Trophoblast cell (in vitro differentiated cells and primary cell): Measurements from ENCODE around the gene ADCY5.
A peak's percentile ranks its signal among the peaks of the same experiment; 100 is the strongest.

Experiments used
- DNase-seq, 2 donors: peaks; one replicate each; pipeline ENCODE4 v3.0.0-alpha.2; 2016
- H2AFZ ChIP-seq: 2 replicates; pipeline ENCODE4 v1.6.1; 2013; ENCODE audit warnings: low read length, moderate library complexity, mild to moderate bottlenecking; ENCODE audit not compliant: insufficient read depth, poor library complexity
- H2AK5ac ChIP-seq: 2 replicates; pipeline ENCODE4 v1.6.1; 2013; ENCODE audit warnings: mild to moderate bottlenecking, low read length
- H2BK120ac ChIP-seq: 2 replicates; pipeline ENCODE4 v1.6.1; 2013; ENCODE audit warnings: low read length, mild to moderate bottlenecking, moderate library complexity; ENCODE audit not compliant: insufficient read depth, poor library complexity
- H2BK12ac ChIP-seq: 2 replicates; pipeline ENCODE4 v1.6.1; 2013; ENCODE audit warnings: mild to moderate bottlenecking, low read length, moderate library complexity
- H2BK5ac ChIP-seq: 2 replicates; pipeline ENCODE4 v1.6.1; 2013; ENCODE audit warnings: low read length, low read depth, moderate library complexity, mild to moderate bottlenecking; ENCODE audit not compliant: poor library complexity
- H3K14ac ChIP-seq: 2 replicates; pipeline ENCODE4 v1.6.1; 2013; ENCODE audit warnings: mild to moderate bottlenecking, low read length
- H3K18ac ChIP-seq: 2 replicates; pipeline ENCODE4 v1.6.1; 2013; ENCODE audit warnings: mild to moderate bottlenecking, low read length
- H3K23ac ChIP-seq: 2 replicates; pipeline ENCODE4 v1.6.1; 2013; ENCODE audit warnings: low read length
- H3K27ac ChIP-seq: 2 replicates; pipeline ENCODE4 v1.5.1; 2013; ENCODE audit warnings: low read depth, mild to moderate bottlenecking, inconsistent platforms, low read length, moderate library complexity
- H3K27me3 ChIP-seq: 2 replicates; pipeline ENCODE4 v1.6.1; 2013; ENCODE audit warnings: inconsistent platforms, mild to moderate bottlenecking, low read length, moderate library complexity; ENCODE audit not compliant: insufficient read depth
- H3K36me3 ChIP-seq, 2 experiments: 1 replicate in 1 of 2; 2 replicates in 1 of 2; pipeline ENCODE4 v1.6.1; 2013; ENCODE audit warnings: low read length in 2 of 2, mild to moderate bottlenecking in 2 of 2, moderate library complexity in 1 of 2; ENCODE audit not compliant: insufficient read depth in 2 of 2, control insufficient read depth in 1 of 2
- H3K4ac ChIP-seq: 2 replicates; pipeline ENCODE4 v1.6.1; 2013; ENCODE audit warnings: low read depth, mild to moderate bottlenecking, low read length, moderate library complexity
- H3K4me1 ChIP-seq, 2 experiments: 1 replicate in 1 of 2; 2 replicates in 1 of 2; pipeline ENCODE4 v1.6.1; 2013; ENCODE audit warnings: low read length in 2 of 2, mild to moderate bottlenecking in 2 of 2, moderate library complexity in 1 of 2; ENCODE audit not compliant: insufficient read depth in 2 of 2, control insufficient read depth in 1 of 2
- H3K4me2 ChIP-seq: 2 replicates; pipeline ENCODE4 v1.6.1; 2013; ENCODE audit warnings: inconsistent platforms, mild to moderate bottlenecking, low read length, moderate library complexity
- H3K4me3 ChIP-seq: 2 replicates; pipeline ENCODE4 v1.5.1; 2013; ENCODE audit warnings: mild to moderate bottlenecking, low read depth, low read length, inconsistent platforms
- H3K79me1 ChIP-seq: one replicate; pipeline ENCODE4 v1.6.1; 2013; ENCODE audit warnings: low read length
- H3K79me2 ChIP-seq: 2 replicates; pipeline ENCODE4 v1.6.1; 2013; ENCODE audit warnings: low read length, mild to moderate bottlenecking; ENCODE audit not compliant: control insufficient read depth, insufficient read depth, poor library complexity
- H3K9ac ChIP-seq: 2 replicates; pipeline ENCODE4 v1.6.1; 2013; ENCODE audit warnings: mild to moderate bottlenecking, low read length
- H3K9me3 ChIP-seq: 2 replicates; pipeline ENCODE4 v1.6.1; 2013; ENCODE audit warnings: low read depth, mild to moderate bottlenecking, control low read depth, inconsistent platforms, low read length; ENCODE audit not compliant: insufficient read depth
- H4K12ac ChIP-seq: 2 replicates; pipeline ENCODE4 v1.6.1; 2013; ENCODE audit warnings: low read depth, mild to moderate bottlenecking, low read length, moderate library complexity
- H4K8ac ChIP-seq: 2 replicates; pipeline ENCODE4 v1.6.1; 2013; ENCODE audit warnings: low read depth, mild to moderate bottlenecking, low read length, moderate library complexity
- H4K91ac ChIP-seq: one replicate; pipeline ENCODE4 v1.6.1; 2013; ENCODE audit warnings: low read depth, mild to moderate bottlenecking, low read length, moderate library complexity
- WGBS: extraction: QIAGEN DNeasy Blood & Tissue Kit; methylation state at CpG from one replicate; pipeline ENCODE4 v1.1.7; 2013; ENCODE audit warnings: missing lambda C conversion rate; ENCODE audit not compliant: insufficient read length, insufficient coverage; ENCODE audit errors: extremely low coverage; 5-methylcytosine and 5-hydroxymethylcytosine counted together

Gene ADCY5

GRCh38 chr3:123337948-123338619 lies 110.8 kb downstream of the ADCY5 start:
- no peak overlapping the region for H3K14ac ChIP-seq
- H3K27ac ChIP-seq = no peak overlapping the region
- H2BK120ac ChIP-seq = no peak overlapping the region
- H3K27me3 ChIP-seq = no peaks in the 10 kb centered on the region
- H3K79me2 ChIP-seq = no peaks in the 10 kb centered on the region
- no peak overlapping the region for H3K18ac ChIP-seq
- H3K4me1 ChIP-seq = peaks cover 4 to 6% of the 10 kb centered on the region in 2 experiments
- no peaks in the 10 kb centered on the region for H3K36me3 ChIP-seq
- no peak overlapping the region for H4K8ac ChIP-seq
- H3K4ac ChIP-seq = no peak overlapping the region
- H2AK5ac ChIP-seq = no peak overlapping the region
- H3K23ac ChIP-seq = no peak overlapping the region
- H2BK5ac ChIP-seq = no peak overlapping the region
- peak in 1 of 2 donors; percentile 34 for DNase-seq
- no peak overlapping the region for H2BK12ac ChIP-seq
- H3K9ac ChIP-seq = no peak overlapping the region
- H3K4me2 ChIP-seq = no peak overlapping the region
- no peak overlapping the region for H4K91ac ChIP-seq
- no peak overlapping the region for H4K12ac ChIP-seq
- H3K4me3 ChIP-seq = no peak overlapping the region
- no CpG with 5 or more reads among the region's 8 CpGs for WGBS
- H3K9me3 ChIP-seq = no peaks in the 10 kb centered on the region
- no peaks in the 10 kb centered on the region for H3K79me1 ChIP-seq
- no peak overlapping the region for H2AFZ ChIP-seq

GRCh38 chr3:123337226-123337625 lies 111.7 kb downstream of the ADCY5 start:
- no peaks in the 10 kb centered on the region for H3K79me2 ChIP-seq
- no CpG with 5 or more reads among the region's 11 CpGs for WGBS

GRCh38 chr3:123336441-123336851 lies 112.4 kb downstream of the ADCY5 start:
- WGBS = no CpG with 5 or more reads among the region's 7 CpGs
- no peak overlapping the region for H3K18ac ChIP-seq
- H2BK12ac ChIP-seq = no peak overlapping the region
- H3K79me2 ChIP-seq = no peaks in the 10 kb centered on the region
- DNase-seq = no peak
- H4K12ac ChIP-seq = no peak overlapping the region
- H2BK120ac ChIP-seq = no peak overlapping the region
- no peak overlapping the region for H3K23ac ChIP-seq
- peaks cover 14 to 15% of the 10 kb centered on the region in 2 experiments for H3K4me1 ChIP-seq
- H3K4me2 ChIP-seq = no peak overlapping the region
- no peaks in the 10 kb centered on the region for H3K79me1 ChIP-seq
- H4K8ac ChIP-seq = no peak overlapping the region
- H3K4ac ChIP-seq = no peak overlapping the region
- H2AK5ac ChIP-seq = no peak overlapping the region
- no peak overlapping the region for H2AFZ ChIP-seq
- H4K91ac ChIP-seq = no peak overlapping the region
- no peaks in the 10 kb centered on the region for H3K9me3 ChIP-seq
- H3K27me3 ChIP-seq = no peaks in the 10 kb centered on the region
- H3K4me3 ChIP-seq = no peak overlapping the region
- H2BK5ac ChIP-seq = no peak overlapping the region
- H3K14ac ChIP-seq = no peak overlapping the region
- H3K9ac ChIP-seq = no peak overlapping the region
- H3K27ac ChIP-seq = no peak overlapping the region
- no peaks in the 10 kb centered on the region for H3K36me3 ChIP-seq

More at GRCh38 chr3:123337226-123337625, 111.7 kb downstream of the ADCY5 start:
- no peak overlapping the region for H4K8ac ChIP-seq
- no peak overlapping the region for H3K9ac ChIP-seq
- no peak overlapping the region for H2BK12ac ChIP-seq
- DNase-seq = no peak
- no peak overlapping the region for H2BK5ac ChIP-seq
- no peak overlapping the region for H3K14ac ChIP-seq
- H3K23ac ChIP-seq = no peak overlapping the region
- H3K4me2 ChIP-seq = no peak overlapping the region
- H2AFZ ChIP-seq = no peak overlapping the region
- H4K91ac ChIP-seq = no peak overlapping the region
- no peak overlapping the region for H3K4ac ChIP-seq
- no peaks in the 10 kb centered on the region for H3K36me3 ChIP-seq
- no peak overlapping the region for H2AK5ac ChIP-seq
- H3K9me3 ChIP-seq = no peaks in the 10 kb centered on the region
- H3K4me1 ChIP-seq = peaks cover 7 to 8% of the 10 kb centered on the region in 2 experiments
- no peaks in the 10 kb centered on the region for H3K79me1 ChIP-seq
- H3K27ac ChIP-seq = no peak overlapping the region
- no peak overlapping the region for H3K18ac ChIP-seq
- no peak overlapping the region for H2BK120ac ChIP-seq
- H3K27me3 ChIP-seq = no peaks in the 10 kb centered on the region
- no peak overlapping the region for H3K4me3 ChIP-seq
- H4K12ac ChIP-seq = no peak overlapping the region

- Histone ChIP-seq H3K36me3 (no peaks in the 10 kb centered on the region), H4K12ac (no peak overlapping the region), H4K91ac (no peak overlapping the region), H3K4me2 (no peak overlapping the region), H3K4me3 (no peak overlapping the region), H3K9me3 (no peaks in the 10 kb centered on the region), H3K23ac (no peak overlapping the region), H3K4me1 (peaks cover 16 to 17% of the 10 kb centered on the region in 2 experiments), H3K27me3 (no peaks in the 10 kb centered on the region), H3K4ac (no peak overlapping the region), H4K8ac (no peak overlapping the region), H2BK5ac (no peak overlapping the region), H3K27ac (no peak overlapping the region), H3K14ac (no peak overlapping the region), H2BK120ac (no peak overlapping the region), H3K18ac (no peak overlapping the region), H2BK12ac (no peak overlapping the region), H3K9ac (no peak overlapping the region), H2AFZ (no peak overlapping the region), H2AK5ac (no peak overlapping the region), H3K79me1 (no peaks in the 10 kb centered on the region), H3K79me2 (no peaks in the 10 kb centered on the region)
- DNase-seq = no peak
- WGBS = no CpG with 5 or more reads among the region's 4 CpGs
Observed at GRCh38 chr3:123336001-123336400, 112.9 kb downstream of the ADCY5 start.
